Suprapubic skin (tissue), 4 donors: ENCODE results near the gene AGFG2. TPM values are rescaled to one million over a fixed set of nuclear protein-coding genes. Genes with fewer than 3 reads are reported as not detected.
"Not testable (repeated sequence)": the region's sequence is repeated elsewhere in the genome, so short reads cannot be mapped to it uniquely, and the experiment has no call there.

Experiments used
- DNase-seq, 2 donors: peaks; one replicate each; pipeline ENCODE4 v3.0.0-alpha.2; 2019; ENCODE audit warnings: low spot score in 2 of 2
- H3K27ac ChIP-seq: fragments of 200-600 bp; sonication (generic); one replicate; pipeline ENCODE4 v1.5.1; 2019
- H3K27me3 ChIP-seq: fragments of 200-600 bp; sonication (generic); one replicate; pipeline ENCODE4 v1.5.1; 2019
- H3K36me3 ChIP-seq: fragments of 200-600 bp; sonication (generic); one replicate; pipeline ENCODE4 v1.5.1; 2019
- H3K4me1 ChIP-seq: fragments of 200-600 bp; sonication (generic); one replicate; pipeline ENCODE4 v1.5.1; 2019
- H3K4me3 ChIP-seq: fragments of 200-600 bp; sonication (generic); one replicate; pipeline ENCODE4 v1.5.1; 2019; ENCODE audit warnings: mild to moderate bottlenecking
- H3K9me3 ChIP-seq: fragments of 200-600 bp; sonication (generic); one replicate; pipeline ENCODE4 v1.5.1; 2019
- EP300 ChIP-seq: sonication (generic); formaldehyde crosslinking; IDR thresholded peaks from one replicate; pipeline ENCODE4 v1.6.1; 2017; ENCODE audit warnings: antibody characterized with exemption
- POLR2A ChIP-seq, 2 donors: fragments of 450-650 bp; IDR thresholded peaks; one replicate each; pipeline ENCODE4 v1.6.1; 2017; ENCODE audit warnings: antibody characterized with exemption in 2 of 2, mild to moderate bottlenecking in 2 of 2, moderate library complexity in 2 of 2
- POLR2AphosphoS5 ChIP-seq, 3 donors: sonication (generic); formaldehyde crosslinking; IDR thresholded peaks; one replicate each; pipeline ENCODE4 v1.6.1; 2017; ENCODE audit warnings: antibody characterized with exemption in 3 of 3
- WGBS: methylation state at CpG from one replicate; pipeline ENCODE4 v1.1.5; 2018; 5-methylcytosine and 5-hydroxymethylcytosine counted together
- total RNA-seq, 4 donors: library from RNA; depleted of rRNA; stranded (reverse); fragments of >200 nt; gene quantifications; one replicate each; pipeline ENCODE4 v1.1.0, GENCODE V29; 2016
- TF ChIP-seq, protein P1 (sequence below), 2 donors: fragments of 200-600 bp in 1 of 2; fragments of 450-650 bp in 1 of 2; sonication (generic) in 1 of 2; IDR thresholded peaks; one replicate each; pipeline ENCODE4 v1.5.1; 2016 to 2019; ENCODE audit warnings: antibody characterized with exemption in 2 of 2, mild to moderate bottlenecking in 1 of 2, moderate library complexity in 1 of 2

AGFG2 gene
- total RNA-seq, 4 donors from 2014 or later, result 46.6 to 63.4 (median 52.9) TPM

DNA sequence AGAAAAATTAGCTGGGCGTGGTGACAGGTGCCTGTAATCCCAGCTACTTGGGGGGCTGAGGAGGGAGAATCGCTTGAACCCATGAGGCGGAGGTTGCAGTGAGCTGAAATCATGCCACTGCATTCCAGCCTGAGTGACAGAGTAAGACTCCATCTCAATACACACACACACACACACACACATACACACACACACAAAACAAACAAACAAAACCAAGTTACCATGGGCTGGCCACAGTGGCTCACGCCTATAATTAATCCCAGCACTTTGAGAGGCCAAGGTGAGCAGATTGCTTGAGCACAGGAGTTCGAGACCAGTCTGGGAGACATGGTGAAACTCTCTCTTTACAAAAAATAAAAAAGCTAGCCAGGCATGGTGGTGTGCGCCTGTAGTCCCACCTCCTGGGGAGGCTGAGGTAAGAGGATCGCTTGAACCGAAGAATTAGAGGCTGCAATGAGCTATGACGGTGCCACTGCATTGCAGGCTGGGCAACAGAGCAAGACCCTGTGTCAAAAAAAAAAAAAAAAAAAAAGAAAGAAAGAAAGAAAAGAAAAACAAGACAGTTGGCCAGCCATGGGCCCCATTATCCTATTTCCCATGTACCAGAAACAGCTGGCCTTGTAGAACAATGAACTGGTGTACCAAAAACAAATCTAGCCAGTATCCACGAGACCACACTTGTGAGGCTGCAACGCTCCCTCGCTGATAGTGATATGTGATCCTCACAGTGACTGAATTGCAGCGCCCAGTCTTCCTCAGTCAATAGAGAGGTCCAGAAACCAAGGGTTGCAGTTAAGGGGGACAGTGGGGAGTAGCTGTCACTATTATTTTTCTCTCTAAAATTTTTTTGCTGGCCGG is 6.6 kb upstream of the AGFG2 start:
- 92% methylated on average over 14 of the region's 14 CpGs for WGBS
- Histone ChIP-seq H3K36me3 (no peaks in the 10 kb centered on the region), H3K27me3 (peaks cover 6% of the 10 kb centered on the region), H3K27ac (no peak overlapping the region), H3K4me1 (no peaks in the 10 kb centered on the region), H3K4me3 (no peak overlapping the region), H3K9me3 (no peaks in the 10 kb centered on the region)
- TF ChIP-seq POLR2A (IDR thresholded peaks at IDR 0.05), result no peak
- no peak for DNase-seq

DNA sequence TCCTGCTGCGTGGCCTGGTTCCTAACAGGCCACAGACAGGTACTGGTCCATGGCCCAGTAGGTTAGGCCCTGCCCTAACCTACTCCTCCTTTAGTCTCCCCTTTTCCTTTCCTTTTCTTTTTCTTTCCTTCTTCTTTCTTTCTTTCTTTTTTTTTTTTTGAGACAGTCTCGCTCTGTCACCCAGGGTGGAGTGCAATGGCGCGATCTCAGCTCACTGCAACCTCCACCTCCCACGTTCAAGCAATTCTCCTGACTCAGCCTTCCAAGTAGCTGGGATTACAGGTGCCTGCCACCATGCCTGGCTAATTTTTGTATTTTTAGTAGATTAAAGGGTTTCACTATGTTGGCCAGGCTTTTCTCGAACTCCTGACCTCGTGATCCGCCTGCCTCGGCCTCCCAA is 3.0 kb upstream of the AGFG2 start:
- not testable (repeated sequence) for H3K27ac ChIP-seq, H3K9me3 ChIP-seq, H3K36me3 ChIP-seq, H3K27me3 ChIP-seq, H3K4me3 ChIP-seq, DNase-seq
- peaks cover 15% of the 10 kb centered on the region for H3K4me1 ChIP-seq
- WGBS, result 91% methylated on average over 9 of the region's 9 CpGs

DNA sequence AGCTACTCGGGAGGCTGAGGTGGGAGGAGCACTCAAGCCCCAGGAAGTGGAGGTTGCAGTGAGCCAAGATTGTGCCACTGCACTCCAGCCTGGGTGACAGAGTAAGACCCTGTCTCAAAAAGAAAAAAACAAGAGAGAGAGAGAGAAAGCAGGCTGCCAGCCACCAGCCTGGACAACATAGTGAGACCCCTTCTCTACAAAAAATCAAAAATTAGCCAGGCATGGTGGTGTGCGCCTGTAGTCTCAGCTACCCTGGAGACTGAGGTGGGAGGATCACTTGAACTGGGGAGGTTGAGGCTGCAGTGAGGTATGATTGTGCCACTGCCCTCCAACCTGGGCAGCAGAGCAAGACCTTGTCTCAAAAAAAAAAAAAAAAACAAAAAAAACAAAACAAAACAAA is 2.3 kb upstream of the AGFG2 start:
- H3K4me3 ChIP-seq, DNase-seq, H3K36me3 ChIP-seq, H3K9me3 ChIP-seq, H3K27ac ChIP-seq, H3K27me3 ChIP-seq: not testable (repeated sequence)
- 93% methylated on average over 2 of the region's 2 CpGs for WGBS
- H3K4me1 ChIP-seq, result peaks cover 15% of the 10 kb centered on the region

DNA sequence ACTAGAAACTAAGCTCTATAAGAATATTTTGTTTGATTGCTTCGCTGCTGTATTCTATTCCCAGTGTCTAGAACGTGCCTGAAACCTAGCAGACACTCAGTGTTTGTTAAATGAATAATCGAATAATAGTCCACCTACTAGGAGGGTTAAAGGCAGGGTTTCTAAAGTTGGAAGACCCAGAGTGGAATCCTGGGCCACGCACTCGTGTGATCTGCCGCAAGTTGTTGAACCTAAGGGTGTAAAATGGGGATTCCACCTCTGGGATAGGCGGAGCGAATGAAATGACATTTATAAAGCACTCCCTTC is 702 bp upstream of the AGFG2 start:
- H3K36me3 ChIP-seq, result no peaks in the 10 kb centered on the region
- H3K9me3 ChIP-seq, result no peaks in the 10 kb centered on the region
- TF ChIP-seq, protein P1, sequence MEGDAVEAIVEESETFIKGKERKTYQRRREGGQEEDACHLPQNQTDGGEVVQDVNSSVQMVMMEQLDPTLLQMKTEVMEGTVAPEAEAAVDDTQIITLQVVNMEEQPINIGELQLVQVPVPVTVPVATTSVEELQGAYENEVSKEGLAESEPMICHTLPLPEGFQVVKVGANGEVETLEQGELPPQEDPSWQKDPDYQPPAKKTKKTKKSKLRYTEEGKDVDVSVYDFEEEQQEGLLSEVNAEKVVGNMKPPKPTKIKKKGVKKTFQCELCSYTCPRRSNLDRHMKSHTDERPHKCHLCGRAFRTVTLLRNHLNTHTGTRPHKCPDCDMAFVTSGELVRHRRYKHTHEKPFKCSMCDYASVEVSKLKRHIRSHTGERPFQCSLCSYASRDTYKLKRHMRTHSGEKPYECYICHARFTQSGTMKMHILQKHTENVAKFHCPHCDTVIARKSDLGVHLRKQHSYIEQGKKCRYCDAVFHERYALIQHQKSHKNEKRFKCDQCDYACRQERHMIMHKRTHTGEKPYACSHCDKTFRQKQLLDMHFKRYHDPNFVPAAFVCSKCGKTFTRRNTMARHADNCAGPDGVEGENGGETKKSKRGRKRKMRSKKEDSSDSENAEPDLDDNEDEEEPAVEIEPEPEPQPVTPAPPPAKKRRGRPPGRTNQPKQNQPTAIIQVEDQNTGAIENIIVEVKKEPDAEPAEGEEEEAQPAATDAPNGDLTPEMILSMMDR (IDR thresholded peaks at IDR 0.05), result no peak
- TF ChIP-seq EP300 (no peak), POLR2A (IDR thresholded peaks at IDR 0.05) (no peak), POLR2AphosphoS5 (IDR thresholded peaks at IDR 0.05) (no peak)
- H3K27me3 ChIP-seq, result peaks cover 3% of the 10 kb centered on the region
- WGBS, result 9% methylated on average over 8 of the region's 8 CpGs
- H3K4me3 ChIP-seq, result peak overlapping the region; percentile 76
- DNase-seq, result no peak
- no peak overlapping the region for H3K27ac ChIP-seq
- H3K4me1 ChIP-seq, result peaks cover 23% of the 10 kb centered on the region

DNA sequence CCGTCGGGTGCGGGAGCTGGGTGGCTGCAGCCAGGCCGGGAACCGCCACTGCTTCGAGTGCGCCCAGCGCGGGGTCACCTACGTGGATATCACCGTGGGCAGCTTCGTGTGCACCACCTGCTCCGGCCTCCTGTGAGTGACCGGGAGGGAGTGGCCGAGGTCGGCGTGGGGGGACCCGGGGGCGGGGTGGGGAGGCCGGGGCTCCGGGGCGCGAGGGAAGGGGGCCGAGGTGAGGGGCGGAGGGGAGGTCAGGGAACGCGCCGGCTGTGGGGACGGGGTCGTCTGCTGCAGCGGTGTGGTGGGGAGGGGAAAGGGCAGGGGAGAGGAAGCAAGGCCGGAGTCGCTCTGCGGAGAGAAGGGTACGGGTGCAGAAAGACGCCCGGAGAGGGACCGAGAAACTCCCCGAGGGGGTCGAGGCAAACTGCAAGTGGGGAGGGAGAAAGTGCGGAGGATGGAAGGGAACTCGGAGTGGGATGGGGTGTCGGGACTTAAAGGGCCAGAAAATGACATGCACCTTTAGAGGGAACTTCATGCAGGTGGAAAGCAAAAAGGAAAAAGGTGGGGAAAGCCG is 518 bp downstream of the AGFG2 start:
- Histone ChIP-seq H3K4me1 (peaks cover 35% of the 10 kb centered on the region), H3K9me3 (no peaks in the 10 kb centered on the region), H3K4me3 (peak overlapping the region; percentile 76), H3K27me3 (no peaks in the 10 kb centered on the region), H3K36me3 (no peaks in the 10 kb centered on the region), H3K27ac (peak overlapping the region; percentile 67)
- under 1% methylated on average over 34 of the region's 44 CpGs for WGBS
- no peak for DNase-seq
- TF ChIP-seq POLR2A (IDR thresholded peaks at IDR 0.05), result no peak
- TF ChIP-seq, protein P1 (IDR thresholded peaks at IDR 0.05), result no peak
- no peak for TF ChIP-seq EP300

DNA sequence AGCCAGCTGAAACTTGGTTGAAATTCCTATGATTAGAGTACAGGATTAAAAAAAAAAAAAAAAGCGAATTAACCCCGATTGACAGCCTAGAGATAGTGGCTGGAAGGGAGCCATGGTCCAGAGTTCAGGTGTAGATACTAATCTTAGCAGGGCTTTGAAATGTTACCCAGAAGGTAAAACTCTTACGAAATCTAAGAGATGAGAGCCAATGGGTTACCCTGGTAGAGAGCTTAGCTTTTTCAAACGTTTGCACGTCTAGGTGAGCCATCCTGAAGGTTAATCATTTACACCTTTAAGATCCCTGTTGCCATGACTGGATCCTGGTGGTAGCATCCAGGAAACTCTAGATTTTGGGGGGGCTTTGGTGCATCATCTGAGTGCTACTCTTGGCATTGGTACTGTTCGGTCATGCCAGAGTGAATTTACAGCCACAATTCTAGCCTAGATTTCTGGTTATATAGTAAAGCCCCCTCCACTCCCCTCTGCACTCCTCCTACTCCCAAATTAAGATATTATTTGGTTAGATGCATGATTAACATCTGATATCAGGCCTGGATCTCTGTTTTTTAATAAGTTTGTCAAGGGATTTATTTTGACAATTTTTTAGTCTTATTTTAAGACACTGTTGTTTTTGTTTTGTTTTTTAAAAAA is 1.2 kb downstream of the AGFG2 start:
- H3K4me3 ChIP-seq, result peak overlapping the region; percentile 76
- H3K9me3 ChIP-seq, result no peaks in the 10 kb centered on the region
- DNase-seq, result no peak
- WGBS, result 24% methylated on average over 6 of the region's 6 CpGs
- peaks cover 42% of the 10 kb centered on the region for H3K4me1 ChIP-seq
- TF ChIP-seq POLR2A (IDR thresholded peaks at IDR 0.05), result no peak
- no peak for TF ChIP-seq EP300
- H3K27me3 ChIP-seq, result no peaks in the 10 kb centered on the region
- no peak overlapping the region for H3K27ac ChIP-seq
- no peaks in the 10 kb centered on the region for H3K36me3 ChIP-seq

DNA sequence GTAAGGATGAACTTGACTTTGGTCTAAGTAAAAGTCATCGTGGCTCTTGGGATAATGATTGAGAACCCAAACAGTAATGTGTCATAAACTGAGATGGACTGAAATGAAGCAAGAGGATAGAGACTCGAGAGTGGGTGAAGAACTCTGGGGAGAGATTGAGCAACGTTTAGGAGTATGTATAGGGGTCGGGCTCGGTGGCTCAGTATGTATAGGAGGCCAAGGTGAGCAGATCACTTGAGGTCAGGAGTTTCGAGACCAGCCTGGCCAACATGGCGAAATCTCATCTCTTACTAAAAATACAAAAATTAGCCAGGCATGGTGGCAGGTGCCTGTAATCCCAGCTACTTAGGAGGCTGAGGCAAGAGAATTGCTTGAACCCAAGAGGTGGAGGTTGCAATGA is 2.3 kb downstream of the AGFG2 start:
- 78% methylated on average over 7 of the region's 7 CpGs for WGBS
- DNase-seq, H3K9me3 ChIP-seq, H3K4me3 ChIP-seq, H3K27ac ChIP-seq, H3K27me3 ChIP-seq, H3K36me3 ChIP-seq: not testable (repeated sequence)
- H3K4me1 ChIP-seq, result peaks cover 53% of the 10 kb centered on the region
